Gastrocnemius medialis (tissue), 4 donors: Measurements from ENCODE around the gene CGNL1. TPM values are rescaled to one million over a fixed set of nuclear protein-coding genes. Genes with fewer than 3 reads are reported as not detected.

Experiments used
- ATAC-seq, 2 donors: fragments of 150-250 bp; one replicate each; pipeline ENCODE4 v1.9.1; 2016
- DNase-seq, 2 donors: peaks; one replicate each; pipeline ENCODE4 v3.0.0-alpha.2; 2019
- H3K27ac ChIP-seq, 4 donors: fragments of 200-600 bp; sonication (generic); 1 replicate in 1 of 4; 2 replicates in 3 of 4; pipeline ENCODE4 v1.5.1; 2016 to 2018; ENCODE audit warnings: mild to moderate bottlenecking in 2 of 4, moderate library complexity in 1 of 4
- H3K27me3 ChIP-seq, 3 donors: fragments of 200-600 bp; sonication (generic) in 2 of 3; 1 replicate in 1 of 3; 2 replicates in 2 of 3; pipeline versions ENCODE4 v1.5.1 to v1.6.0; 2016 to 2019; ENCODE audit warnings: mild to moderate bottlenecking in 1 of 3, moderate library complexity in 1 of 3
- H3K36me3 ChIP-seq, 2 donors: fragments of 200-600 bp; sonication (generic) in 1 of 2; one replicate each; pipeline ENCODE4 v1.5.1; 2017 to 2018
- H3K4me1 ChIP-seq, 2 donors: fragments of 200-600 bp; sonication (generic) in 1 of 2; one replicate each; pipeline ENCODE4 v1.5.1; 2016 to 2017; ENCODE audit warnings: mild to moderate bottlenecking in 2 of 2
- H3K4me3 ChIP-seq, 4 donors: fragments of 200-600 bp; sonication (generic) in 3 of 4; 1 replicate in 1 of 4; 2 replicates in 3 of 4; pipeline ENCODE4 v1.5.1; 2016 to 2019; ENCODE audit warnings: mild to moderate bottlenecking in 2 of 4
- H3K9me3 ChIP-seq, 3 donors: fragments of 200-600 bp; sonication (generic) in 2 of 3; 1 replicate in 1 of 3; 2 replicates in 2 of 3; pipeline ENCODE4 v1.5.1; 2016 to 2019
- POLR2A ChIP-seq, 2 donors: fragments of 450-650 bp; IDR thresholded peaks; one replicate each; pipeline ENCODE4 v1.6.1; 2017; ENCODE audit warnings: antibody characterized with exemption in 2 of 2, mild to moderate bottlenecking in 2 of 2, moderate library complexity in 2 of 2
- in situ Hi-C, 4 donors: fragments of 200-750 bp; cut with MboI; loops; one replicate each; pipeline versions ENCODE4 v1.15.0 to v1.8.0; 2017; ENCODE audit warnings: low sequenced_read_pairs in 4 of 4
- intact Hi-C: fragments of 100-400 bp; cut with DNase I; formaldehyde crosslinking; loops from one replicate; pipeline ENCODE4 v1.15.1; 2023; ENCODE audit warnings: low total_unique reads
- total RNA-seq, 4 donors: library from RNA; depleted of rRNA; stranded (reverse); fragments of >200 nt; gene quantifications; one replicate each; pipeline versions ENCODE4 v1.1.0 to v1.2.3, GENCODE V29; 2016
- TF ChIP-seq, protein P1 (sequence below), 5 experiments: fragments of 450-650 bp in 3 of 5; fragments of 200-600 bp in 2 of 5; sonication (generic) in 2 of 5; IDR thresholded peaks in 4 of 5; conservative IDR thresholded peaks in 1 of 5; 1 replicate in 4 of 5; 2 replicates in 1 of 5; pipeline ENCODE4 v1.5.1; 2016 to 2019; ENCODE audit warnings: antibody characterized with exemption in 5 of 5, mild to moderate bottlenecking in 3 of 5, moderate library complexity in 3 of 5

Gene CGNL1
- total RNA-seq, 4 donors from 2014 or later = 0.15 to 0.85 (median 0.49) TPM

DNA sequence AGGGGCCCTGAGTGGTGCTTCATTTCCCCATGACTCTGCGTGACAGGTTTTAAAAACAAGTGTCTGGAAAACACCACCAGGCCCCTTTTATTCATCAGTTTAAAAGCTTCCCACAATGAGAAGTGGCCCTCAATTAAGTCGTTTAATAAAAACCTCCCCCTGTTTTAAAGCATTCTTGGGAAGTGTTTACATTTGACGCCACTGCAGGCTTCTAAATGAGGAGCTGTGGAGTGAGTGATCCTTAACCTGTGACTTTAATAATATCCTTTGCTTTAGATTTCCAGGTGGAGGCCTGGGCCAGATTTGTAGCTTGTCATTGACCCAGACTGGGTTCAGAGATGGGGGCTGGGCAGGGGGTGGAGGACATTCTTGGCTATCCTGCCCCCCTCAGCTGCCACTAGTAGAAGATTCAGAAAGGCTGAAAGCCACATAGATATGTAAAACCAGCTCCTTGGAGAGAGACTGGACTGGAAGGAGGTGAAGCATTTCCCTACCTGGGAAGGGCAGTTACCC, 11.3 kb downstream of the CGNL1 start:
- H3K36me3 ChIP-seq = no peaks in the 10 kb centered on the region
- intact Hi-C loops = no loop called here
- no peak overlapping the region for H3K27ac ChIP-seq
- in situ Hi-C loops = no loop called here
- no peaks in the 10 kb centered on the region for H3K27me3 ChIP-seq
- H3K4me1 ChIP-seq = no peaks in the 10 kb centered on the region
- no peaks in the 10 kb centered on the region for H3K9me3 ChIP-seq
- DNase-seq (no peak), ATAC-seq (no peak)
- TF ChIP-seq POLR2A (IDR thresholded peaks at IDR 0.05) = no peak
- TF ChIP-seq, protein P1, sequence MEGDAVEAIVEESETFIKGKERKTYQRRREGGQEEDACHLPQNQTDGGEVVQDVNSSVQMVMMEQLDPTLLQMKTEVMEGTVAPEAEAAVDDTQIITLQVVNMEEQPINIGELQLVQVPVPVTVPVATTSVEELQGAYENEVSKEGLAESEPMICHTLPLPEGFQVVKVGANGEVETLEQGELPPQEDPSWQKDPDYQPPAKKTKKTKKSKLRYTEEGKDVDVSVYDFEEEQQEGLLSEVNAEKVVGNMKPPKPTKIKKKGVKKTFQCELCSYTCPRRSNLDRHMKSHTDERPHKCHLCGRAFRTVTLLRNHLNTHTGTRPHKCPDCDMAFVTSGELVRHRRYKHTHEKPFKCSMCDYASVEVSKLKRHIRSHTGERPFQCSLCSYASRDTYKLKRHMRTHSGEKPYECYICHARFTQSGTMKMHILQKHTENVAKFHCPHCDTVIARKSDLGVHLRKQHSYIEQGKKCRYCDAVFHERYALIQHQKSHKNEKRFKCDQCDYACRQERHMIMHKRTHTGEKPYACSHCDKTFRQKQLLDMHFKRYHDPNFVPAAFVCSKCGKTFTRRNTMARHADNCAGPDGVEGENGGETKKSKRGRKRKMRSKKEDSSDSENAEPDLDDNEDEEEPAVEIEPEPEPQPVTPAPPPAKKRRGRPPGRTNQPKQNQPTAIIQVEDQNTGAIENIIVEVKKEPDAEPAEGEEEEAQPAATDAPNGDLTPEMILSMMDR (IDR thresholded peaks at IDR 0.05 in 4 of 5, conservative IDR thresholded peaks at IDR 0.05 in 1 of 5) = no peak
- no peak overlapping the region for H3K4me3 ChIP-seq

DNA sequence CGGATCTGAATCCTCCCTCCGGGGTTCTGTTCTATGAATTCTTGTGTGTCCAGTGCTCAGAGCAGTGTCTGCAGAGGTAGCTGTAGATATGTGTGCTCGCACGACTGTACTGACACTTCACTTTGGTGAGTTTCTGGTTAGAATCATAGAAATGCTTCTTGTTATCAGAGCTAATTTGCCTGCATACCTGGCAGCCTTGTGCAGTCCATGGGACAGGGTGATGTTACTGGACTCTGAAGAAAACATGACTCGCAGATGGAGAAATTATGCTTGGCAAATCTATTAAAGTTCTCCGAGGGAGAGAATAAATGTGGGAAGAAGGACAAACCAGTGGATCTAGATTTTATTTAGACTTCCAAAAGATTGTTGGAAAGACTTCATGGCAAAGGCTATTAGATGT, 12.2 kb downstream of the CGNL1 start:
- ATAC-seq = peak in 1 of 2 donors; percentile 26
- Histone ChIP-seq H3K27ac (no peak overlapping the region), H3K36me3 (no peaks in the 10 kb centered on the region), H3K4me3 (no peak overlapping the region), H3K27me3 (no peaks in the 10 kb centered on the region), H3K9me3 (no peaks in the 10 kb centered on the region), H3K4me1 (no peaks in the 10 kb centered on the region)
- no peak for DNase-seq
- TF ChIP-seq, protein P1 (IDR thresholded peaks at IDR 0.05 in 4 of 5, conservative IDR thresholded peaks at IDR 0.05 in 1 of 5) = no peak
- no peak for TF ChIP-seq POLR2A (IDR thresholded peaks at IDR 0.05)
- in situ Hi-C loops (no loop called here), intact Hi-C loops (no loop called here)

DNA sequence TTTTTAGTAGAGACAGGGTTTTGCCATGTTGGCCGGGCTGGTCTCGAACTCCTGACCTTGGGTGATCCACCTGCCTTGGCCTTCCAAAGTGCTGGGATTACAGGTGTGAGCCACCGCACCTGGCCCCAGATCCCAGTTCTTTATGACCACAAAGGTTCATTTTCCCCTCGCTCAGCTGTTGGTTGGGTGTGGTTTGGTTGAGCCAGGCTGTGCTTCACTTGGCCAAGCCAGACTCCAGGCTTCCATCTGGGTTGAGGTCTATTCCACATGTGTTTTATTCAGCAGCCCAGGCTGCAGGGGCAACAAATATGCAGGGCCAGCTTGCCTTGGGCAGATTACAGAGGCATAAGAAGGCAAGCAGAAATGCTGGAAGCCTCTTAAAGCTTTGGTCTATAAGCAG, 13.7 kb downstream of the CGNL1 start:
- intact Hi-C loops (no loop called here), in situ Hi-C loops (no loop called here)
- TF ChIP-seq, protein P1 (IDR thresholded peaks at IDR 0.05 in 4 of 5, conservative IDR thresholded peaks at IDR 0.05 in 1 of 5) = no peak
- Histone ChIP-seq H3K4me3 (no peak overlapping the region), H3K27ac (no peak overlapping the region), H3K27me3 (no peaks in the 10 kb centered on the region), H3K36me3 (no peaks in the 10 kb centered on the region), H3K9me3 (no peaks in the 10 kb centered on the region), H3K4me1 (no peaks in the 10 kb centered on the region)
- DNase-seq (no peak), ATAC-seq (no peak)

DNA sequence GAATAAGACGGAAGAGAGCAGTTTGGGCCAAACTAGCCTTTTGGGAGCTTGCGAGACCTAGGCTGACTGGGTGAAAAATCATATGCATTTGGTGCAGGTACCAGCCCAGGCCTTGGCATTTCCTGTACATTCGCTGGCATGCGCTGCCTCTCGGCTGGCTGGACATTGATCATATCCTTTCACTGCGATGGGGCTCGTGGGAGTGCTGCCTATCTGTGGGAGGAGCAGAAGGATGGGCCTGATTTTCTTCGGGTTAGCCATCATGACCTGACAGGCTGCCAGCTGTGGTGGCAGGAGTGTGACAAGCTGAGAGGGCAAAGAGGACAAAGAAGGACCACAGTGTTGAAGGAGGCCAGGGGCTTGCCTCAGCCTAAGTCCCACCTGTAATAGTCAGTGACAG, 14.3 kb downstream of the CGNL1 start:
- no peaks in the 10 kb centered on the region for H3K9me3 ChIP-seq
- ATAC-seq (no peak), DNase-seq (no peak)
- no peak overlapping the region for H3K27ac ChIP-seq
- TF ChIP-seq, protein P1 (IDR thresholded peaks at IDR 0.05 in 4 of 5, conservative IDR thresholded peaks at IDR 0.05 in 1 of 5) = no peak
- TF ChIP-seq POLR2A (IDR thresholded peaks at IDR 0.05) = no peak
- in situ Hi-C loops = no loop called here
- no peak overlapping the region for H3K4me3 ChIP-seq
- H3K4me1 ChIP-seq = no peaks in the 10 kb centered on the region
- H3K27me3 ChIP-seq = no peaks in the 10 kb centered on the region
- H3K36me3 ChIP-seq = no peaks in the 10 kb centered on the region
- intact Hi-C loops = no loop called here

DNA sequence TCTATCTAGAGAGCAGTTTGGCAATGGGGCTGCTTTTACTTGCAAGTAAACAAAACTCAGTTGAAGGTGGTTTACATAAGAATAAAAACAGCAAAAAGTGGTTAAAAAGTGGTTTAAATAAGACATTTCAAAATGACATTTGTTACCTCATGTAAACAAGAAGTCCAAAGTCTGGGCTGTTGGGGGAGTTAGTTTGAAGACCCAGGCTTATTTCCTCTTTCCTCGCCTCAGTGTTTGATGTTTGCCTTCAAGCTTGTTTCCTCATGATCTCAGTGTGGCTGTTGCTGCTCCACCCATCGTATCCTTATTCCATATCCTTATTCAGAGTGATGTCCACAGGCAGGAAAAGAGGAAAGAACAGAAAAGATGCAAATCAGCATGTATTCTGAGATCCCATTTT, 15.2 kb downstream of the CGNL1 start:
- no peaks in the 10 kb centered on the region for H3K27me3 ChIP-seq
- H3K4me1 ChIP-seq = no peaks in the 10 kb centered on the region
- in situ Hi-C loops = no loop called here
- intact Hi-C loops = no loop called here
- DNase-seq (no peak), ATAC-seq (no peak)
- H3K36me3 ChIP-seq = no peaks in the 10 kb centered on the region
- TF ChIP-seq POLR2A (IDR thresholded peaks at IDR 0.05) = no peak
- TF ChIP-seq, protein P1 (IDR thresholded peaks at IDR 0.05 in 4 of 5, conservative IDR thresholded peaks at IDR 0.05 in 1 of 5) = no peak
- H3K9me3 ChIP-seq = no peaks in the 10 kb centered on the region
- no peak overlapping the region for H3K27ac ChIP-seq
- no peak overlapping the region for H3K4me3 ChIP-seq
